Natural killer cell (primary cell): Measurements from ENCODE around the gene USP30. TPM values are rescaled to one million over a fixed set of nuclear protein-coding genes. Genes with fewer than 3 reads are reported as not detected.
A peak's percentile ranks its signal among the peaks of the same experiment; 100 is the strongest.
"Not testable (repeated sequence)": the region's sequence is repeated elsewhere in the genome, so short reads cannot be mapped to it uniquely, and the experiment has no call there.

Experiments used
- ATAC-seq, 3 donors: fragments of 150-1000 bp in 2 of 3; fragments of 200-7000 bp in 1 of 3; cut with Tn5 transposase; 1 replicate in 1 of 3; 2 replicates in 2 of 3; pipeline ENCODE4 v1.10.0; 2021; ENCODE audit warnings: mild to moderate bottlenecking in 2 of 3, moderate library complexity in 2 of 3
- DNase-seq, 2 donors: peaks; one replicate each; pipeline versions ENCODE4 v3.0.0 to v3.0.0-alpha.2; 2013 to 2021; ENCODE audit warnings: mixed read lengths in 1 of 2
- H3K27ac ChIP-seq: one replicate; pipeline ENCODE4 v1.5.1; 2013; ENCODE audit warnings: mild to moderate bottlenecking, low read length
- H3K27me3 ChIP-seq: one replicate; pipeline ENCODE4 v1.6.1; 2013; ENCODE audit warnings: low read length; ENCODE audit not compliant: control insufficient read depth, insufficient read depth
- H3K36me3 ChIP-seq: one replicate; pipeline ENCODE4 v1.6.1; 2013; ENCODE audit warnings: low read length; ENCODE audit not compliant: control insufficient read depth, insufficient read depth
- H3K4me1 ChIP-seq: one replicate; pipeline ENCODE4 v1.6.1; 2013; ENCODE audit warnings: low read length; ENCODE audit not compliant: control insufficient read depth, insufficient read depth
- H3K4me3 ChIP-seq: one replicate; pipeline ENCODE4 v1.5.1; 2013; ENCODE audit warnings: low read length
- H3K9me3 ChIP-seq: one replicate; pipeline ENCODE4 v1.6.1; 2013; ENCODE audit warnings: low read length; ENCODE audit not compliant: control insufficient read depth, insufficient read depth
- H3K27ac Mint-ChIP-seq, 2 donors: one replicate each; pipeline ENCODE4 v1.8.0; 2022; ENCODE audit warnings: mild to moderate bottlenecking in 2 of 2, mixed read lengths in 2 of 2, moderate library complexity in 1 of 2
- H3K27me3 Mint-ChIP-seq, 2 donors: one replicate each; pipeline ENCODE4 v1.8.0; 2022; ENCODE audit warnings: low read depth in 2 of 2, mixed read lengths in 2 of 2
- H3K36me3 Mint-ChIP-seq: one replicate; pipeline ENCODE4 v1.8.0; 2022; ENCODE audit warnings: mixed read lengths
- H3K4me1 Mint-ChIP-seq, 2 donors: one replicate each; pipeline ENCODE4 v1.8.0; 2022; ENCODE audit warnings: mixed read lengths in 2 of 2
- H3K4me3 Mint-ChIP-seq: one replicate; pipeline ENCODE4 v1.8.0; 2022; ENCODE audit warnings: mild to moderate bottlenecking, moderate library complexity, mixed read lengths
- H3K9me3 Mint-ChIP-seq, 2 donors: one replicate each; pipeline ENCODE4 v1.8.0; 2022; ENCODE audit warnings: mixed read lengths in 2 of 2
- CTCF ChIP-seq: fragments of 200-600 bp; IDR thresholded peaks from one replicate; pipeline ENCODE4 v1.8.0; 2022; ENCODE audit warnings: antibody characterized with exemption
- WGBS: methylation state at CpG from one replicate; pipeline ENCODE4 v1.1.7; 2013; ENCODE audit warnings: missing lambda C conversion rate; ENCODE audit not compliant: insufficient coverage; 5-methylcytosine and 5-hydroxymethylcytosine counted together
- intact Hi-C: fragments of 100-400 bp; cut with micrococcal nuclease; formaldehyde crosslinking; loops from one replicate; pipeline ENCODE4 v1.14.2; 2022
- total RNA-seq, 4 donors: library from RNA; stranded (reverse); fragments of 120-200 nt in 1 of 4; gene quantifications; one replicate each; pipeline versions ENCODE4 v1.2.3 to v1.2.4, GENCODE V29; 2013 to 2022

USP30 gene
- total RNA-seq, 3 donors from 2014 or later (not counting 1 experiment from before 2014, with no cell fraction given), result 18.4 to 20.8 (median 20.1) TPM

- Histone ChIP-seq H3K27ac (no peak within 1 kb of the TSS), H3K27me3 (peaks cover 4% of the 10 kb centered on the region), H3K9me3 (no peaks in the 10 kb centered on the region), H3K36me3 (no peaks in the 10 kb centered on the region), H3K4me3 (no peak within 1 kb of the TSS), H3K4me1 (peaks cover 5% of the 10 kb centered on the region)
- Mint-ChIP-seq H3K27me3 (peaks cover 23 to 41% of the 10 kb centered on the region in 2 donors), H3K9me3 (no peaks in the 10 kb centered on the region), H3K36me3 (no peaks in the 10 kb centered on the region), H3K4me3 (no peak within 1 kb of the TSS), H3K4me1 (peaks cover 0 to 6% of the 10 kb centered on the region in 2 donors), H3K27ac (no peak within 1 kb of the TSS)
- ATAC-seq, result peak in 2 of 3 donors; percentile 46 to 67
- intact Hi-C loops, result no loop called here
- TF ChIP-seq CTCF, result no peak
- WGBS, result 8% methylated on average over 30 of the region's 30 CpGs
- peak; percentile 16 to 22 for DNase-seq
Observed at GRCh38 chr12:109020796-109021380, 31.5 kb upstream of the USP30 start, which contains the start of gene SVOP. SVOP (minus strand) TSS chr12:109021068; CDS start chr12:109020868, 200 bp downstream.

- H3K4me1 Mint-ChIP-seq, result no peaks in the 10 kb centered on the region
- no peak overlapping the region for H3K27ac Mint-ChIP-seq
- H3K27me3 ChIP-seq, result peaks cover 2% of the 10 kb centered on the region
Observed at GRCh38 chr12:109027767-109028166, 24.6 kb upstream of the USP30 start.

GRCh38 chr12:109028624-109029023, 23.8 kb upstream of the USP30 start:
- H3K4me1 Mint-ChIP-seq, H3K4me3 ChIP-seq, H3K9me3 ChIP-seq, H3K9me3 Mint-ChIP-seq, H3K27ac Mint-ChIP-seq, H3K27ac ChIP-seq, ATAC-seq, H3K27me3 ChIP-seq, DNase-seq, H3K4me1 ChIP-seq, intact Hi-C loops, H3K36me3 Mint-ChIP-seq, H3K36me3 ChIP-seq, H3K4me3 Mint-ChIP-seq: not testable (repeated sequence)
- peaks cover 18 to 42% of the 10 kb centered on the region in 2 donors for H3K27me3 Mint-ChIP-seq
- 64% methylated on average over 1 of the region's 3 CpGs for WGBS

More at GRCh38 chr12:109027767-109028166, 24.6 kb upstream of the USP30 start:
- H3K9me3 ChIP-seq, result no peaks in the 10 kb centered on the region
- no peaks in the 10 kb centered on the region for H3K36me3 Mint-ChIP-seq
- intact Hi-C loops, result no loop called here
- TF ChIP-seq CTCF, result no peak
- H3K27me3 Mint-ChIP-seq, result peaks cover 14 to 37% of the 10 kb centered on the region in 2 donors
- no peak overlapping the region for H3K27ac ChIP-seq
- no peaks in the 10 kb centered on the region for H3K36me3 ChIP-seq
- 0% methylated on average over 1 of the region's 1 CpG for WGBS
- no peaks in the 10 kb centered on the region for H3K9me3 Mint-ChIP-seq
- ATAC-seq (no peak), DNase-seq (no peak)
- H3K4me3 ChIP-seq, result no peak overlapping the region
- no peaks in the 10 kb centered on the region for H3K4me1 ChIP-seq
- no peak overlapping the region for H3K4me3 Mint-ChIP-seq

- ATAC-seq, result no peak
- Mint-ChIP-seq H3K4me1 (no peaks in the 10 kb centered on the region), H3K9me3 (no peaks in the 10 kb centered on the region), H3K36me3 (no peaks in the 10 kb centered on the region), H3K4me3 (no peak overlapping the region), H3K27me3 (peaks cover 18 to 46% of the 10 kb centered on the region in 2 donors), H3K27ac (no peak overlapping the region)
- no peak overlapping the region for H3K4me3 ChIP-seq
- no peak overlapping the region for H3K27ac ChIP-seq
- intact Hi-C loops, result no loop called here
- H3K27me3 ChIP-seq, result peaks cover 2% of the 10 kb centered on the region
- 96% methylated on average over 2 of the region's 2 CpGs for WGBS
- DNase-seq, result no peak
- no peak for TF ChIP-seq CTCF
- no peaks in the 10 kb centered on the region for H3K9me3 ChIP-seq
- no peaks in the 10 kb centered on the region for H3K36me3 ChIP-seq
- H3K4me1 ChIP-seq, result no peaks in the 10 kb centered on the region
Observed at GRCh38 chr12:109029411-109029810, 23.0 kb upstream of the USP30 start.
